ENCODE results near the gene MIP. TPM values are rescaled to one million over a fixed set of nuclear protein-coding genes. Genes with fewer than 3 reads are reported as not detected.
A peak's percentile ranks its signal among the peaks of the same experiment; 100 is the strongest.

The MIP gene
- total and polyA plus RNA-seq, 2 of the 13 experiments (the other 11 are each of a cell fraction or from before 2014, with no cell fraction given): not detected

- TF ChIP-seq ZNF737 (CRISPR knock-in tag; IDR thresholded peaks at IDR 0.05; ENCODE audit: borderline replicate concordance) (no peak), ARNT2 (CRISPR knock-in tag; IDR thresholded peaks at IDR 0.05; ENCODE audit: low read depth) (peak; percentile 72; the same call in 1 of the 2 replicates), ZSCAN22 (CRISPR knock-in tag; IDR thresholded peaks at IDR 0.05) (no peak), NCOA2 (CRISPR knock-in tag; IDR thresholded peaks at IDR 0.05) (peak; percentile 72), YEATS2 (CRISPR knock-in tag; IDR thresholded peaks at IDR 0.05; ENCODE audit: borderline replicate concordance) (peak; percentile 95), ZNF318 (CRISPR knock-in tag; IDR thresholded peaks at IDR 0.05) (no peak), CAMTA2 (CRISPR knock-in tag; IDR thresholded peaks at IDR 0.05; ENCODE audit: borderline replicate concordance) (no peak), ZNF777 (CRISPR knock-in tag; IDR thresholded peaks at IDR 0.05) (peak; percentile 46; the same call in 1 of the 2 replicates), MTA3 (CRISPR knock-in tag; IDR thresholded peaks at IDR 0.05) (no peak), PHF8 (CRISPR knock-in tag; IDR thresholded peaks at IDR 0.05) (peak; percentile 86), CREB1 (IDR thresholded peaks at IDR 0.05) (peak; percentile 98), CREB1 (CRISPR knock-in tag; IDR thresholded peaks at IDR 0.05) (peak; percentile 99), ZFYVE20 (CRISPR knock-in tag; IDR thresholded peaks at IDR 0.05; ENCODE audit: borderline replicate concordance, low read depth) (no peak), JDP2 (CRISPR knock-in tag; IDR thresholded peaks at IDR 0.05; ENCODE audit: borderline replicate concordance) (no peak), ZNF75D (CRISPR knock-in tag; IDR thresholded peaks at IDR 0.05; ENCODE audit: borderline replicate concordance) (no peak), ADNP (CRISPR knock-in tag; IDR thresholded peaks at IDR 0.05) (no peak), DDIT3 (CRISPR knock-in tag; IDR thresholded peaks at IDR 0.05) (0 out of 2 replicates have a peak, but pooled peaks have one; percentile 20), TSC22D2 (CRISPR knock-in tag; IDR thresholded peaks at IDR 0.05; ENCODE audit: borderline replicate concordance) (0 out of 2 replicates have a peak, but pooled peaks have one; percentile 58), ZC3H4 (CRISPR knock-in tag; IDR thresholded peaks at IDR 0.05; ENCODE audit: borderline replicate concordance) (no peak), SIN3A (IDR thresholded peaks at IDR 0.05; ENCODE audit: borderline replicate concordance, low read depth, low read length) (peak; percentile 92), ZSCAN20 (CRISPR knock-in tag; IDR thresholded peaks at IDR 0.05; ENCODE audit: borderline replicate concordance) (peak; percentile 64; the same call in 1 of the 2 replicates)
These were observed 14.0 kb upstream of the MIP start, which contains the start of gene SPRYD4 (continued) for GRCh38 chr12:56468216-56469006.

All from HepG2 (cell line).